Neuronal stem cell (in vitro differentiated cells): ENCODE measurements around the gene PSAP.
A peak's percentile ranks its signal among the peaks of the same experiment; 100 is the strongest.

ENCODE experiments used
- DNase-seq: peaks from one replicate; pipeline ENCODE4 v3.0.0-alpha.2; 2013; ENCODE audit warnings: low spot score
- H2AFZ ChIP-seq: one replicate; pipeline ENCODE4 v1.6.1; 2013; ENCODE audit warnings: mild to moderate bottlenecking, low read length, inconsistent platforms
- H2AK5ac ChIP-seq: 2 replicates; pipeline ENCODE4 v1.6.1; 2013; ENCODE audit warnings: low read depth, mild to moderate bottlenecking, inconsistent platforms, low read length, moderate library complexity, mixed read lengths
- H2BK120ac ChIP-seq: 2 replicates; pipeline ENCODE4 v1.6.1; 2013; ENCODE audit warnings: low read depth, mild to moderate bottlenecking, inconsistent platforms, low read length, moderate library complexity, mixed read lengths
- H2BK12ac ChIP-seq: one replicate; pipeline ENCODE4 v1.6.1; 2013; ENCODE audit warnings: low read length, inconsistent platforms
- H2BK15ac ChIP-seq: 2 replicates; pipeline ENCODE4 v1.6.1; 2013; ENCODE audit warnings: mild to moderate bottlenecking, low read length, inconsistent platforms, mixed read lengths
- H2BK5ac ChIP-seq: one replicate; pipeline ENCODE4 v1.6.1; 2013; ENCODE audit warnings: inconsistent platforms, mild to moderate bottlenecking, low read length, moderate library complexity
- H3K14ac ChIP-seq: one replicate; pipeline ENCODE4 v1.6.1; 2013; ENCODE audit warnings: low read length, inconsistent platforms
- H3K18ac ChIP-seq: 2 replicates; pipeline ENCODE4 v1.6.1; 2013; ENCODE audit warnings: low read length, inconsistent platforms
- H3K23ac ChIP-seq: 2 replicates; pipeline ENCODE4 v1.6.1; 2013; ENCODE audit warnings: low read depth, mild to moderate bottlenecking, mixed read lengths, low read length, inconsistent platforms; ENCODE audit not compliant: poor library complexity
- H3K27ac ChIP-seq: replicated peaks from 3 replicates; pipeline ENCODE4 v1.5.1; 2013; ENCODE audit warnings: low read length, inconsistent platforms
- H3K27me3 ChIP-seq, 3 experiments: 2 replicates each; pipeline ENCODE4 v1.6.1; 2013; ENCODE audit warnings: low read length in 3 of 3, mild to moderate bottlenecking in 2 of 3, inconsistent platforms in 1 of 3, low read depth in 1 of 3, mixed read lengths in 1 of 3, moderate library complexity in 1 of 3; ENCODE audit not compliant: control insufficient read depth in 3 of 3, insufficient read depth in 3 of 3
- H3K36me3 ChIP-seq, 2 donors: replicated peaks in 1 of 2; 2 replicates each; pipeline ENCODE4 v1.6.1; 2013; ENCODE audit warnings: low read length in 2 of 2; ENCODE audit not compliant: control insufficient read depth in 2 of 2, insufficient read depth in 2 of 2
- H3K4ac ChIP-seq: 2 replicates; pipeline ENCODE4 v1.6.1; 2013; ENCODE audit warnings: inconsistent platforms, mild to moderate bottlenecking, low read length, moderate library complexity
- H3K4me1 ChIP-seq, 2 donors: 1 replicate in 1 of 2; 2 replicates in 1 of 2; pipeline ENCODE4 v1.6.1; 2013; ENCODE audit warnings: low read length in 2 of 2, low read depth in 1 of 2; ENCODE audit not compliant: control insufficient read depth in 2 of 2, insufficient read depth in 1 of 2
- H3K4me2 ChIP-seq: one replicate; pipeline ENCODE4 v1.6.1; 2013; ENCODE audit warnings: mild to moderate bottlenecking, low read length, inconsistent platforms; ENCODE audit not compliant: insufficient read depth, poor library complexity, severe bottlenecking
- H3K4me3 ChIP-seq, 2 donors: 2 replicates each; pipeline ENCODE4 v1.5.1; 2013; ENCODE audit warnings: low read length in 2 of 2, mild to moderate bottlenecking in 2 of 2, inconsistent platforms in 1 of 2, moderate library complexity in 1 of 2
- H3K79me1 ChIP-seq: one replicate; pipeline ENCODE4 v1.6.1; 2013; ENCODE audit warnings: low read depth, mild to moderate bottlenecking, inconsistent platforms, low read length, moderate library complexity
- H3K9ac ChIP-seq: one replicate; pipeline ENCODE4 v1.6.1; 2013; ENCODE audit warnings: mild to moderate bottlenecking, low read depth, low read length, inconsistent platforms; ENCODE audit not compliant: poor library complexity
- H3K9me3 ChIP-seq, 2 donors: replicated peaks in 1 of 2; 2 replicates each; pipeline versions ENCODE3 to v1.6.1; 2013; ENCODE audit warnings: low read length in 2 of 2, mild to moderate bottlenecking in 2 of 2, inconsistent platforms in 1 of 2, low read depth in 1 of 2, mixed read lengths in 1 of 2, moderate library complexity in 1 of 2; ENCODE audit not compliant: control insufficient read depth in 2 of 2, insufficient read depth in 1 of 2
- H4K8ac ChIP-seq: one replicate; pipeline ENCODE4 v1.6.1; 2013; ENCODE audit warnings: low read depth, mild to moderate bottlenecking, inconsistent platforms, low read length, moderate library complexity
- H4K91ac ChIP-seq: one replicate; pipeline ENCODE4 v1.6.1; 2013; ENCODE audit warnings: low read length, low read depth, mild to moderate bottlenecking, inconsistent platforms; ENCODE audit not compliant: poor library complexity
- WGBS, 2 donors: extraction: QIAGEN DNeasy Blood & Tissue Kit; methylation state at CpG; one replicate each; pipeline ENCODE4 v1.1.7; 2013; ENCODE audit warnings: missing lambda C conversion rate in 2 of 2, mixed read lengths in 1 of 2; ENCODE audit not compliant: insufficient read length in 2 of 2, insufficient replicate concordance in 1 of 2; ENCODE audit errors: extremely low coverage in 2 of 2; 5-methylcytosine and 5-hydroxymethylcytosine counted together

PSAP gene

DNA sequence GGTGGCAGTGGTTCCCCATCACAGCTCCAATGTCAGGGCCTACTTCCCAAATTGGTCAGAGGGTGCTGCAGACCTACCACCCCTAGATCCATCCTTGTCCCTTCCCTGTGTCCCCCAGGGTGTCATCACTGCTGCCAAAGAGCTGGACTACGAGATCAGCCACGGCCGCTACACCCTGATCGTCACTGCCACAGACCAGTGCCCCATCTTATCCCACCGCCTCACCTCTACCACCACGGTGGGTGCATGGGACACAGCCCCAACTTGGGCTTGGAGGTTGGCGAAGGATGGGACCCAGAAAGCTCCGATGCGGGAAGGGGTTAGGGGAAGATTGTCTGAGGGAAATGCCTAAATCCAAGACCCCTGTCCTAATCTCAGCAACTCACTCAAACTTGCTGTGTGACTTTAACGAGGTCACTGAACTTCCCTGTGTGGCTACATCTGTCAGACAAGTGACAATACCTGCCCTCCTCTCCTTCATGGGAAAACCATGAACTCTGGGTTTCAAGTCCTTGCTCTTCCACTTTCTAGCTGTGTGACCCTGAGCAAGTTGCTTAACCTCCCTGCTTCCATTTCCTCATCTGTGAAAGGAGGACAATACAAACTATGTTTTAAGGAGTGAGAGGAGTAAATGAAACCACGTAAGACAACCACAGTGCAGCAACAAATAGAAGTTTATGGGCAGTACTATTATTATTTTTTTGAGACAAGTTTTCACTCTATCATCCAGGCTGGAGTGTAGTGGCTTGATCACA, 72.8 kb downstream of the PSAP start:
- Histone ChIP-seq H2BK5ac (no peak overlapping the region), H4K8ac (no peak overlapping the region), H3K23ac (peak overlapping the region; percentile 43), H3K4ac (no peak overlapping the region), H2BK15ac (no peak overlapping the region), H2AFZ (no peak overlapping the region), H3K18ac (no peak overlapping the region), H3K27ac (no peak overlapping the region), H3K14ac (peak overlapping the region; percentile 48), H3K79me1 (no peaks in the 10 kb centered on the region), H3K4me3 (no peak overlapping the region), H2BK120ac (no peak overlapping the region), H2AK5ac (no peak overlapping the region), H4K91ac (no peak overlapping the region), H3K4me2 (no peak overlapping the region), H3K9me3 (no peaks in the 10 kb centered on the region), H3K9ac (no peak overlapping the region), H3K36me3 (no peaks in the 10 kb centered on the region), H2BK12ac (no peak overlapping the region), H3K4me1 (peaks cover 2 to 3% of the 10 kb centered on the region in 2 donors), H3K27me3 (peaks cover 0 to 60% (median 4%) of the 10 kb centered on the region in 3 experiments)
- DNase-seq: no peak
- WGBS, 2 donors: no CpG with 5 or more reads among the region's 11 CpGs

DNA sequence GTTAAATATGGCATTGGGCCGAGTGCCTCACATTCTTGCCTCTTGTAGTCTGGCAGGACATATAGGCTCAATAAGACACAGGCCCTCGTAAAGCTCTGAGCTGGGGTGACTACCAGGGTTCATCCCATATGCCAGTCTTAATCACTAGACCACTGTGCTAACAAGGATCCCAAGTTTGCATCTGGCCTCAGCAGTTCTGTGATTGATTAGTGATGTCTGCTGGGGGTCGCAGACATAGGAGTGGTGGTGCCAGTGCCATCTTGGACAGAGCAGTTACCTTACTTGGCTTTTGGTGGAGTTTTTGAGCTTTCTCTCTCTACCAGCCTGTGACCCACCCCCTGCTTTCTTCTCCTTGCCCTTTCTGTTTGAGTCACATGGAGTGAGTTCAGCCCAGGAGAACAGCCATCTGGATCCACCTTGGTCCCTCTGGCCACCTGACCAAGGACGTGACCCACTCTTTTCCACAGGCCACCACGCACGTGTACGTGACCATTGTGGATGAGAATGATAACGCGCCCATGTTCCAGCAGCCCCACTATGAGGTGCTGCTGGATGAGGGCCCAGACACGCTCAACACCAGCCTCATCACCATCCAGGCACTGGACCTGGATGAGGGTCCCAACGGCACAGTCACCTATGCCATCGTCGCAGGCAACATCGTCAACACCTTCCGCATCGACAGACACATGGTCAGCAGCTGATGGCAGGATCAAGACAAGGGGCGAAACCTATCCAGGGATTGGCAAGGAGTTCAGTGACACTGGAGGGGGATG, 73.7 kb downstream of the PSAP start:
- Histone ChIP-seq H3K27me3 (peaks cover 0 to 62% (median 12%) of the 10 kb centered on the region in 3 experiments), H4K8ac (no peak overlapping the region), H3K9ac (peak overlapping the region; percentile 45), H2AFZ (no peak overlapping the region), H2BK15ac (no peak overlapping the region), H3K27ac (no peak overlapping the region), H3K4ac (no peak overlapping the region), H2BK120ac (no peak overlapping the region), H3K14ac (peak overlapping the region; percentile 42), H2BK5ac (no peak overlapping the region), H3K36me3 (no peaks in the 10 kb centered on the region), H3K79me1 (no peaks in the 10 kb centered on the region), H3K4me2 (no peak overlapping the region), H3K18ac (no peak overlapping the region), H3K23ac (no peak overlapping the region), H4K91ac (no peak overlapping the region), H3K4me3 (peak overlapping the region in 1 of 2 donors; percentile 12), H3K4me1 (peaks cover 2 to 3% of the 10 kb centered on the region in 2 donors), H3K9me3 (no peaks in the 10 kb centered on the region), H2BK12ac (no peak overlapping the region), H2AK5ac (no peak overlapping the region)
- DNase-seq: no peak
- no CpG with 5 or more reads among the region's 17 CpGs for WGBS, 2 donors

DNA sequence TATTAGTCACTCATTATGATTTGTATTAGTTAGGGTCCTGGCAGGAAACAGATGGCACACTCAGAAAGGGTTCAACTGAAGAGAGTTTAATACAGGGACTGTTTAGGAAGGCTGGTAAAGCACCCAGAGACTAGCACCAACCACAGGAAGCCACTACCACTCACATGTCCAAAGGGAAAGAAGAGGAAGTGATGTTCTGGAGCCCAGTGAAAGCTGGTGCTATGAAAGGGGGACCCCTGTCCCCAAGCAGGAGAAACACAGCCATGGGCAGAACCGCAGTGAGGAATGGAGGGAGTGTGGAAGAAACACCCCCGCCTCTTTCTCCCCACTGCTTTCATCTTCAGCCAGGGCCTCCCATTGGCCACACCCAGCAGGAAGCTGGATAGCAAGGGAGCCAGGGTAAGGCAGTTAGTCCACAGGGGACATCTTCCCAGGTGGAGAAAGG, 74.5 kb downstream of the PSAP start:
- H3K27me3 ChIP-seq: peaks cover 0 to 63% (median 18%) of the 10 kb centered on the region in 3 experiments
- H3K4me2 ChIP-seq: no peak overlapping the region
- no peaks in the 10 kb centered on the region for H3K79me1 ChIP-seq
- H2BK120ac ChIP-seq: no peak overlapping the region
- H3K36me3 ChIP-seq: no peaks in the 10 kb centered on the region
- no peaks in the 10 kb centered on the region for H3K9me3 ChIP-seq
- H2BK5ac ChIP-seq: no peak overlapping the region
- H3K4me1 ChIP-seq: peaks cover 2 to 3% of the 10 kb centered on the region in 2 donors
- H3K23ac ChIP-seq: no peak overlapping the region
- H2AK5ac ChIP-seq: no peak overlapping the region
- H2BK15ac ChIP-seq: no peak overlapping the region
- H3K27ac ChIP-seq: no peak overlapping the region
- H3K14ac ChIP-seq: no peak overlapping the region
- no CpG with 5 or more reads among the region's 2 CpGs for WGBS, 2 donors
- no peak overlapping the region for H3K18ac ChIP-seq
- no peak overlapping the region for H4K8ac ChIP-seq
- H3K9ac ChIP-seq: no peak overlapping the region
- H2AFZ ChIP-seq: no peak overlapping the region
- no peak overlapping the region for H3K4me3 ChIP-seq
- H2BK12ac ChIP-seq: no peak overlapping the region
- no peak overlapping the region for H4K91ac ChIP-seq
- H3K4ac ChIP-seq: no peak overlapping the region
- no peak for DNase-seq
